GM13977 (cell line): Measurements from ENCODE around the gene DYNC1I1.

Source experiments
- DNase-seq: peaks from one replicate; pipeline ENCODE4 v3.0.0; 2012; ENCODE audit warnings: low spot score
- CTCF ChIP-seq: IDR thresholded peaks from 2 replicates; pipeline ENCODE4 v1.5.1; 2012; ENCODE audit warnings: mild to moderate bottlenecking, control low read depth; ENCODE audit not compliant: insufficient read depth; ENCODE audit errors: extremely low read depth, missing control alignments
- in situ Hi-C: fragments of 300-500 bp; cut with MboI; formaldehyde crosslinking; loops from one replicate; pipeline ENCODE4 v1.12.0; 2022; ENCODE audit warnings: low sequenced_read_pairs, low pct_unique_long_range_greater_than_20kb, mixed read lengths, inconsistent platforms; ENCODE audit not compliant: unreplicated experiment

Gene DYNC1I1

GRCh38 chr7:96084881-96085553 is 312.7 kb downstream of the DYNC1I1 start:
- no peak for DNase-seq
- no peak for TF ChIP-seq CTCF
- in situ Hi-C loops = no loop called here

- in situ Hi-C loops = no loop called here
- no peak for TF ChIP-seq CTCF
- no peak for DNase-seq
These were observed 313.6 kb downstream of the DYNC1I1 start for GRCh38 chr7:96085953-96086352.

- in situ Hi-C loops = no loop called here
- TF ChIP-seq CTCF = no peak
- no peak for DNase-seq
These were observed 316.2 kb downstream of the DYNC1I1 start for GRCh38 chr7:96088579-96088978.

- no peak for TF ChIP-seq CTCF
- DNase-seq = no peak
- in situ Hi-C loops = no loop called here
These were observed 317.2 kb downstream of the DYNC1I1 start for GRCh38 chr7:96089511-96089910.

GRCh38 chr7:96090756-96091155 is 318.4 kb downstream of the DYNC1I1 start:
- in situ Hi-C loops = no loop called here

GRCh38 chr7:96093435-96093834 is 321.1 kb downstream of the DYNC1I1 start:
- DNase-seq = no peak
- in situ Hi-C loops = no loop called here
- no peak for TF ChIP-seq CTCF

More at GRCh38 chr7:96090756-96091155, 318.4 kb downstream of the DYNC1I1 start:
- TF ChIP-seq CTCF = no peak
- no peak for DNase-seq
